BJ (cell line): ENCODE measurements around the gene VPS36. TPM values are rescaled to one million over a fixed set of nuclear protein-coding genes. Genes with fewer than 3 reads are reported as not detected.
"Not testable (repeated sequence)": the region's sequence is repeated elsewhere in the genome, so short reads cannot be mapped to it uniquely, and the experiment has no call there.

ENCODE experiments used
- CTCF ChIA-PET: fragments of 350-600 bp; formaldehyde crosslinking; extraction: SDS; loops from one replicate; lab custom pipeline; 2021; ENCODE audit warnings: antibody characterized with exemption, inconsistent platforms; lab: Yijun Ruan, JAX
- POLR2A ChIA-PET: fragments of 300-600 bp; sonication (Branson Sonifier 250); formaldehyde crosslinking; extraction: SDS; loops from one replicate; lab custom pipeline; 2021; ENCODE audit warnings: antibody characterized with exemption; lab: Charles Lee
- DNase-seq: peaks from one replicate; pipeline ENCODE4 v3.0.0-alpha.2; 2011; ENCODE audit warnings: low read depth
- H3K27me3 ChIP-seq: 2 replicates; pipeline ENCODE4 v1.6.0; 2011; ENCODE audit warnings: low read length; ENCODE audit not compliant: control insufficient read depth, insufficient read depth
- H3K36me3 ChIP-seq: 2 replicates; pipeline ENCODE4 v1.5.1; 2011; ENCODE audit warnings: low read length; ENCODE audit not compliant: control insufficient read depth, insufficient read depth
- H3K4me3 ChIP-seq: 2 replicates; pipeline ENCODE4 v1.5.1; 2011; ENCODE audit warnings: low read depth, mild to moderate bottlenecking, control low read depth, low read length
- polyA plus RNA-seq: library from polyadenylated mRNA; depleted of rRNA; stranded (reverse); fragments of >200 nt; gene quantifications from 2 replicates; pipeline ENCODE4 v1.2.3, GENCODE V29; 2011; rRNA removed
- small RNA-seq: library from RNA; depleted of rRNA; stranded (forward); fragments of <200 nt; gene quantifications from one replicate; pipeline ENCODE3, GENCODE V24; 2012; ENCODE audit warnings: low replicate concordance, low read depth; ENCODE audit not compliant: insufficient read length
- TF ChIP-seq, protein P1 (sequence below): IDR thresholded peaks from 2 replicates; pipeline ENCODE4 v1.5.1; 2011; ENCODE audit warnings: low read depth, mild to moderate bottlenecking, control low read depth, inconsistent platforms, low read length, moderate library complexity; ENCODE audit not compliant: insufficient read depth

The VPS36 gene
- polyA plus RNA-seq, 1 experiment: 10.0 TPM

DNA sequence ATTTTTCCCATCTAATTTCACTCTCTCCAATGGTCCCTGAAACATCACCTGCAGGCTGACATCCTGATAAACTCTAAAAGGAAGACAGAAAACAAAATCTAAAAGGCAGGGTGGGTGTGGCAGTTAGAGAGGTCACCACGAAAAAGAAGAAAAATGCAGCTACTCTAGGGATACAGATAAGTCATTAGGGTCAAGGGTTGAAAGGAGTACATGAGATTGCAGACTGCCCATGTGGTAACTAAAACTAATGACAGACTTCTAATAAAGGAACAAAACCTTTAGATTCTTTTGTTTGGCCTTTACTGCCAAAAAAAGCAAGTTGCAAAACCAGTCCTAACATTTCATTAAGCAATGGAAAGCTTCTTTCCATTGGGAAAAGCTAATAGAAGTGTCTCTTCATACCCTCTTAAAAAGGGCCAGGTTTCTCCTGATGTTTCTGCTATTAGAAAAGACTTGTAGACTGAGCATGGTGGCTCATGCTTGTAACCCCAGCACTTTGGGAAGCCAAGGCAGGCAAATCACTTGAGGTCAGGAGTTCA is 75.5 kb downstream of the VPS36 start:
- Histone ChIP-seq H3K4me3 (no peak overlapping the region), H3K27me3 (no peaks in the 10 kb centered on the region), H3K36me3 (peaks cover 5% of the 10 kb centered on the region)
- no peak for DNase-seq
- CTCF ChIA-PET: interaction anchor here (1.3 to 1.4 kb wide), 2 partner anchors 10 to 75 kb away, joined by 3 to 4 read pairs; no protein-coding TSS in a partner anchor
- TF ChIP-seq, protein P1, sequence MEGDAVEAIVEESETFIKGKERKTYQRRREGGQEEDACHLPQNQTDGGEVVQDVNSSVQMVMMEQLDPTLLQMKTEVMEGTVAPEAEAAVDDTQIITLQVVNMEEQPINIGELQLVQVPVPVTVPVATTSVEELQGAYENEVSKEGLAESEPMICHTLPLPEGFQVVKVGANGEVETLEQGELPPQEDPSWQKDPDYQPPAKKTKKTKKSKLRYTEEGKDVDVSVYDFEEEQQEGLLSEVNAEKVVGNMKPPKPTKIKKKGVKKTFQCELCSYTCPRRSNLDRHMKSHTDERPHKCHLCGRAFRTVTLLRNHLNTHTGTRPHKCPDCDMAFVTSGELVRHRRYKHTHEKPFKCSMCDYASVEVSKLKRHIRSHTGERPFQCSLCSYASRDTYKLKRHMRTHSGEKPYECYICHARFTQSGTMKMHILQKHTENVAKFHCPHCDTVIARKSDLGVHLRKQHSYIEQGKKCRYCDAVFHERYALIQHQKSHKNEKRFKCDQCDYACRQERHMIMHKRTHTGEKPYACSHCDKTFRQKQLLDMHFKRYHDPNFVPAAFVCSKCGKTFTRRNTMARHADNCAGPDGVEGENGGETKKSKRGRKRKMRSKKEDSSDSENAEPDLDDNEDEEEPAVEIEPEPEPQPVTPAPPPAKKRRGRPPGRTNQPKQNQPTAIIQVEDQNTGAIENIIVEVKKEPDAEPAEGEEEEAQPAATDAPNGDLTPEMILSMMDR: no peak
- POLR2A ChIA-PET: no interaction called here

- no peak for DNase-seq
- ChIA-PET POLR2A (no interaction called here), CTCF (interaction anchor here (1.3 to 1.5 kb wide), 3 partner anchors 11 to 75 kb away, joined by 3 to 4 read pairs (median 3); no protein-coding TSS in a partner anchor)
- Histone ChIP-seq H3K36me3 (peaks cover 5% of the 10 kb centered on the region), H3K27me3 (no peaks in the 10 kb centered on the region), H3K4me3 (no peak overlapping the region)
- TF ChIP-seq, protein P1: no peak
Observed at GRCh38 chr13:52374389-52374788, 76.0 kb downstream of the VPS36 start.

DNA sequence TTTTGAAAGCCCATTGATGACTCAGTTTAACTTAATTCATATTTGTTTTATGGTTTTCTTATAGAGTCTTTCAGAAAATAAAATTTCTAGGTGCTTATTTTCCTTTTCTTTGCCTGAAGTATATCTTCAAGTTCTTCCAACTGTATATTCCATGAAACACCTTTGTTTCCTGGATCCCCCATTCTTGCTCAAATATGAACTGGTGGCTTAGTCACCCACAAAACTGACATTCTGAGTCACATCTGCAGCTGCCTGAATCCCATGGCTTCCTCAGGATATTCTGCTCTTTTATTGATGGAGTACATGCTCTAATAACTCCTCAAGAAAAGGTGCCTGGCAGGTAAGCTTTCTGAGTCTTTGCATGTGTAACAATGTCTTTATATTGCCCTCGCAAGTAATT is 77.2 kb downstream of the VPS36 start:
- H3K36me3 ChIP-seq, DNase-seq, H3K27me3 ChIP-seq, POLR2A ChIA-PET, H3K4me3 ChIP-seq: not testable (repeated sequence)
- CTCF ChIA-PET: interaction anchor here (1.0 to 1.5 kb wide), 2 partner anchors 29 to 34 kb away, joined by 3 to 4 read pairs; no protein-coding TSS in a partner anchor

DNA sequence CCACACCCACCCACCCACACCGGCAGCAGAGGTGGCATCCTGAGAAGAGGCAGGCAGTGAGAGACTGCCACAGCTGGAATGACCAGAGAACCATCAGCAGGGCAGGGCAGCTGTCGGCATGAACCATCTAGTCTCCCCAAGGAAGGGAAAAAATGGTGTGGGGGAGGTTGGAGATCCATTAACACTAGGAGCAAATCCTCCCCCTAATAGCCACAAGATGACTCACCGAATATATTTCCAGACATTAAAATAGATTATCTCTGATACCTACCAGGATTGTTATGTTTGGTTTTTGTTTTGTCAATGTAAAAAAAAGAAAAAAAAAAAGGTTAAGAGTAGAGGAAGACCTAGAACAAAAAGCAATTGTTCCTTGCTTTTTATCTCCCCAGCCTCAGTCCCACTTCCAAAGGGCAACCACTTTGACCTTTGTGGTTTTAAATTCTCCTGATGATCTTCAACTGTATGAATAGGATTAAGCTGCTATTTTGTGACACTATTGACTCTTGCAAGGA is 78.6 kb downstream of the VPS36 start:
- CTCF ChIA-PET: interaction anchor here (2.3 kb wide), 1 partner anchor 79 kb away, joined by 8 read pairs; the partner anchor contains the start of gene VPS36
- TF ChIP-seq, protein P1: no peak
- Histone ChIP-seq H3K4me3 (no peak overlapping the region), H3K36me3 (no peaks in the 10 kb centered on the region), H3K27me3 (no peaks in the 10 kb centered on the region)
- DNase-seq: no peak
- POLR2A ChIA-PET: no interaction called here

DNA sequence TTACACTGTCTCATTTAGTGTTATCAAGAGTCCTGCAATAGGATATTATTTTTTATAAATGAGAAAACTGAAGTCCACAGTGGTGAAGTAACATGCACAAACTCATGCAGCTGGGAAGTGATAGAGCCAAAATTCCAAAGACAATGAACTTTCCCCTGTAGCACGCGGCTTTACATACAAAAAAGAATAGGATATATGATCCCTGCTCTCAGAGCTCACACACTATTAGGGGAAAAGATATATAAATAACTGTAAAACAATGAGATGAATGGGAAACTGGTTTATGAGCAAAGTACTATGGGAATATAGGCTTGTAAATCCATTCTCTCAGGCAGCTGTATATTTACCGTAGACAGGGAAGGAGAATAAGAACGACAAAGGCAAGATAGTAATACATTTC is 84.1 kb downstream of the VPS36 start:
- DNase-seq: no peak
- TF ChIP-seq, protein P1: no peak

More for the DNA sequence above, 84.1 kb downstream of the VPS36 start:
- no peaks in the 10 kb centered on the region for H3K27me3 ChIP-seq
- ChIA-PET CTCF (no interaction called here), POLR2A (no interaction called here)
- H3K4me3 ChIP-seq: no peak overlapping the region
- H3K36me3 ChIP-seq: no peaks in the 10 kb centered on the region

Small RNAs within 50 kb of the gene (small RNA-seq; reads per million reads assigned to genes)
- gene RNY4P24: not detected

Other genes with a start within 250 kb of the VPS36 start
- gene THSD1, start 44.5 kb downstream of the VPS36 start, polyA plus RNA-seq: 4.3 and 4.5 TPM in 2 replicates
- gene CKAP2, start 4.8 kb upstream of the VPS36 start, polyA plus RNA-seq: 9.6 and 17.2 TPM in 2 replicates
- gene HNRNPA1L2, start 191.8 kb upstream of the VPS36 start, polyA plus RNA-seq: 5.0 and 6.9 TPM in 2 replicates
- 28.5 and 49.6 TPM in 2 replicates for gene SUGT1, start 202.2 kb upstream of the VPS36 start, polyA plus RNA-seq